ENCODE measurements around the gene FKBP7.
"Not testable (repeated sequence)": the region's sequence is repeated elsewhere in the genome, so short reads cannot be mapped to it uniquely, and the experiment has no call there.

The FKBP7 gene

DNA sequence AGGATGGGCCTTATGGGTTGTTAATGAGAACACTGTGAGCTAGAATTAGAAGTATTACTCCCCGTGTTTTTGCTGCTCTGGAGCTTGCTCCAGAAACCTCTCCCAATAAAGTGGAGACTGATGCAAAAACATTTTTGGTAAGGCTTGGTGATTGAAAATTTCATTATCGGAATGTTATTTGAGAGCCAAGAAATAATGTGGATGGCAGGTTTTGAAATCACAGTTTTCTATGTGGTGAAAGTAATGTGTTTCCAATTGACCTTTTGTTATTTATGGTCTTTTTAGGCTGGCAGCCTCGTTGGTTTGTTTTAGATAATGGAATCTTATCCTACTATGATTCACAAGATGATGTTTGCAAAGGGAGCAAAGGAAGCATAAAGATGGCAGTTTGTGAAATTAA is 7.0 kb upstream of the FKBP7 start:
- DNase-seq (ENCODE audit: low read depth) = no peak

GRCh38 chr2:178484245-178485041 is 6.0 kb upstream of the FKBP7 start:
- no peak for DNase-seq (ENCODE audit: low read depth)

- no peak for DNase-seq (ENCODE audit: low read depth)
Observed at GRCh38 chr2:178482437-178482836, 4.0 kb upstream of the FKBP7 start.

DNA sequence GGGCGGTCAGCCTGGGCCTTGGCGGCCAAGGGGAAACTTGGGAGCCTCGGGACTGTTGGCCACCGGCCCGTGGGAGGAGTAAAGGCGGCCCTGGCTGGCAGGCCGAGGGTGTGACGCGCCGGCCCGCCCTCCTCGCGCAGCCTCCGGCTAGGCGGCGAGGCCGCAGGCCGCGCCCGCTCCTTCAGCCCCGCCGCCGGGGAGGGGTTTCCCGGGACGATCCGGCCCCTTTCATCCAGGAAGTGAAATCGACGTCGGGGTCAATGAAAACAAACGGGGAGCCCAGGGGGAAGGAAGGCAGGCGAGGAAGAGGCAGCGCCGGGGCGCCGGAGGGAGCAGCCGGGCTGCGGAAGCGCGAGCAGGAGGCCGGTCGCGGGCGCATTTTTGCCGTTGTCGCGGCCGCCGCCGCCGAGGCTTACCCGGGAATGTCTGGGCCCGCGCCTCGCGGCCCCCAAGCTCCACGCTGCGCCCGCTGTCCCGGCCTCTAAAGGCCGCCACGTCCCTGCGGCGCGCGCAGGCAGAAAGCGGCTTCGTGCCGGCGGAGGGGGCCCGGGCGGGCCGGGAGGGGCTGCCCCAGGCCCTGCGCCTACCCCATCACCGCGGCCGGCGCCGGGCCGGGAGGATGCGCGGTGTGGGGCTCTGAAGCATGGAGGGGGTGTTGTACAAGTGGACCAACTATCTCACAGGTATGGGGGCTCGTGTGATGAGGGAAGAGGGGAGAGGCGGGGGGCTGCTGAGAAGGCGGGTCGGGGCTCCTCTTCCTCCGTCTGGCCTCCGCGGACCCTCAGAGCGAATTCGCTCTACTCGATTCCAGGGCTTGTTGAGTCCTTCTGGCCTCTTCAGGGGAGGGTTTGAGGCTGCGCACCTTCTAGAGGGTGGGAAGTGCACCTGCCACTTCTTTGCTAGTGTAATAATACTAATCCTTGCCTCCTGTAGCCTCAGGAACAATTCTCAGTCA is 2.1 kb upstream of the FKBP7 start, which contains the start of gene PLEKHA3:
PLEKHA3 (plus strand) TSS at position 231 of the 955 bp plus-strand sequence; CDS start at position 644, 413 bp downstream.
- peak; percentile 71 for DNase-seq (ENCODE audit: low read depth)

DNA sequence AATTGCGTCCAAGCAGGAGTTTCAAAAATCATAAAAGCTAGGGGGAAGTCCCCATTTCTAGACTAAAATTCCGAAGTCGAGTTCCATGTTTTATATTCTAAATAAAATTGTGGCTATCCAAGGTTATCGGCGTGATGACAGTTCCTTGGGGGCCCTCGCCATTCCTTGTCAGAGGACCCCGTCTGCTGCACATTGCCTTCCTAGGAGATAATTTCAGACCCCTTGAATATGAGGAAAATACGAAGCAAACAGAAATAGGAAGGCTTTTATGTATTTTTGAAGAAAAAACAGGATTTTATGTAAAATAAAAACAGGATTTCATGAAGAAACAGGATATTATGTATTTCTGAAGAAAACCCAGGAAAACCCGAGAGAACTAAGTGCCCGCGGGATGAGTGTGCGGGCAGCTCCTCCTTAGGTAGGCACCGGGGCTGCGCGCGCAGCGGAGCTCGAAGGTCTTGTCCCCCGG is 1.4 kb upstream of the FKBP7 start:
- DNase-seq (ENCODE audit: low read depth) = no peak

GRCh38 chr2:178479275-178479616 is 846 bp upstream of the FKBP7 start:
- DNase-seq (ENCODE audit: low read depth) = no peak

DNA sequence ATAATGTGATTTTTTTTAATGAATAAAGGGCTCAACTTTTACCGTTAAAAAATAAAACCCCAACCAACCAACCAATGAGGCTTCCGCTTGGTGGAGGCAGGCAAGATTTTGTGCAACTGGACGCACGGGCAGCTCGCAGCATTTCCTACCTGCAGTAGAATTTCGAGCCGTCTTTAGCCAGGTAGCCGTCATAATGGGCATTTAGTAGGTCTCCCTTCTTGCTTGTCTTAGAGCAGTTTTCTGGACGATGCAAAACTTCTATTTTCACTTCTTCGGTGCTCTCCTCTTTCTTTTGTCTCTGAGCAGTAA is 316 bp downstream of the FKBP7 start:
- no peak for DNase-seq (ENCODE audit: low read depth)

DNA sequence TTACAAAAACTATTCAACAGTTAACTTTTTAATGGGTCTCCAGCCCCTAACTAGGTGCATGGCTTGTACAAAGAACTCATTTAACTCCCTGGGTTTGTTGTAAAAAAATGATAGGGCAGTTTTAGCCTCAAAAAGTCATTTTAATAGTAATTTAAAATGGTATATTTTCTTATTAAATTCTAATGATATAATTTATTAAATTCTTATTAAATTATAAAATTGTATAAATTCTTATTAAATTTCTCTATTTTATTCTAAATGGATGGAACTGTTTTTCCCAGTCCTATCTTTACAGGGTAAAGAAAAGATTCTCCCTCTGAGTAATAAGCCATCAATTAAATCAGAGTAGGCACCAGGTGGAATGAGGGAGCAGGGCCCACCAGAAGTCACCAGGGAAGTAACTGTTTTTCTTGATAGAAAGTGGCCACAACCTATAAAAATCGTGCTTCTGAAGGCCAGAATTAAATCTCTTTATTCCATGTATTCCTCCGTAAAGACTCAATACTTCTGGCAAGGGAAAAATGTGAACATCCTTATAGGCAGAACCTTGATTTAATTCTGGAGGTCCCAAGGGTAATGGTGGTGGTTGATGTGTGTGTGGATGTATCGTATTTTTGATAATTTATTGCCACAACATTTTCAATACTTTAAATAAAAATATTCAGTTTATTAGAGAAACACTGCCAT is 814 bp downstream of the FKBP7 start:
- DNase-seq (ENCODE audit: low read depth) = no peak

DNA sequence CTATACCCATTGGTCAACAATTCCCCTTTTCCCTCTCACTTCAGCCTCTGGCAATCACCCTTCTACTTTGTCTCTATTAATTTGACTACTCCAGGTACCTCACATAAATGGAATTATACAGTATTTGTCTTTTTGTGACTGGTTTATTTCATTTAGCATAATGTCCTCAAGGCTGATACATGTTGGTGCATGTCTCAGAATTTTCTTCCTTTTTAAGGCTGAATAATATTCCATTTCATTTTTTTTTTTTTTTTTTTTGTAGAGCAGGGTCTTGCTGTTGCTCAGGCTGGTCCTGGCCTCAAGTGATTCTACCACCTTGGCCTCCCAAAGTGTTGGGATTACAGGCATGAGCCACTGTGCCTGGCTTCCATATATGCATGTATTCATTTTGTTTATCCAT is 1.9 kb downstream of the FKBP7 start:
- no peak for DNase-seq (ENCODE audit: low read depth)

DNA sequence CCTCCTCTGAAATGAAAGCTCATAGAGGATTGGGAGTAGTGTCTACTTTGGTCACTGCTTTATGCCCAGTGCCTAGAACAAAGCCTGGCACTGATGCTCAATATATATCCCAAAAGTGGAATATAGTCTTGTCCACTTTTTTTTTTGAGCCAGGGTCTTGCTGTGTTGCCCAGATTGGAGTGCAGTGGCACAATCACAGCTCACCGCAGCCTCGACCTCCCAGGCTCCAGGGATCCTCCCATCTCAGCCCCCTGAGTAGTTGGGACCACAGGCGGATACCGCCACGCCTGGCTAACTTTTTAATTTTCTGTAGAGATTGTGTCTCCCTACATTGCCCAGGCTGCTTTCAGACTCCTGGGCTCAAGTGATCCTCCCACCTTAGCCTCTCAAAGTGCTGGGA is 3.8 kb downstream of the FKBP7 start:
- no peak for DNase-seq (ENCODE audit: low read depth)

DNA sequence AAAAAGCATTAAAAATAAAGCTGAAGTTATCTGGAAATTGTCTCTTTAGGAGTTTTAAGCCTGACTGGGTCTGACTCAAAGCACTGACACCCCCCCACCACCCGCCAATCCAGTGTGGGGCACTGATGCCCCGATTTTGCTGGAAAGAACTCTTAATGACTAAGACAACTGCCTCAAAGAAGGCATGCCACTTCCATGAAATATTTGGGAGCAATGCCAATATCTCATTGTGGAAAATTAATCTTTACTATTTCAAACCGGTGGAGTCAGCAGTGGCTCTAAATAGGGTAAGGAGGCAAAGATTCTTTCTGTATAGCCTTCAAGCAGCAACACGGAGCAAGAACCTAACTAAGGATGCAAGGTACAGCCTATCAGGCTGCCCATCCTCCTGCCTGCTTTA is 4.5 kb downstream of the FKBP7 start:
- DNase-seq (ENCODE audit: low read depth) = no peak

DNA sequence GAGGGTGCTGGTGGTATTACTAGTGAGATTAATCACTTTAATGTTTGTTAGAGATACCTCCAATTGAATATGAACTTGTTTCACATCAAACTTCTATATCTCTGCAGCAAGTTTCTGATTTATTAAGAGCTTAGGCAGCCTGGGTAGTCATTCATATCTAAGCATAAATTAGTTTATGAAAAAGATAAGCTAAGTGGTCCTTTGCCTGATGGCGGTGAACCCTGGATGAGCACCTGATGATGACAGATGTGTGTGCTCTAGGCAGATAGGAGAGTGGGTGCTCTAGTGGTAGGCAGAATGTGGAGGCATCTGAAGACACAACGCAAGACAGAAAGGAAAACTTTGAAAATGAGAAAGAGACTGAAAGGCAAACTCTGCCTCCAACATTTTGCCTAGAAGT is 5.0 kb downstream of the FKBP7 start:
- no peak for DNase-seq (ENCODE audit: low read depth)

- DNase-seq (ENCODE audit: low read depth) = not testable (repeated sequence)
Observed at GRCh38 chr2:178471313-178471712, 7.1 kb downstream of the FKBP7 start.

DNA sequence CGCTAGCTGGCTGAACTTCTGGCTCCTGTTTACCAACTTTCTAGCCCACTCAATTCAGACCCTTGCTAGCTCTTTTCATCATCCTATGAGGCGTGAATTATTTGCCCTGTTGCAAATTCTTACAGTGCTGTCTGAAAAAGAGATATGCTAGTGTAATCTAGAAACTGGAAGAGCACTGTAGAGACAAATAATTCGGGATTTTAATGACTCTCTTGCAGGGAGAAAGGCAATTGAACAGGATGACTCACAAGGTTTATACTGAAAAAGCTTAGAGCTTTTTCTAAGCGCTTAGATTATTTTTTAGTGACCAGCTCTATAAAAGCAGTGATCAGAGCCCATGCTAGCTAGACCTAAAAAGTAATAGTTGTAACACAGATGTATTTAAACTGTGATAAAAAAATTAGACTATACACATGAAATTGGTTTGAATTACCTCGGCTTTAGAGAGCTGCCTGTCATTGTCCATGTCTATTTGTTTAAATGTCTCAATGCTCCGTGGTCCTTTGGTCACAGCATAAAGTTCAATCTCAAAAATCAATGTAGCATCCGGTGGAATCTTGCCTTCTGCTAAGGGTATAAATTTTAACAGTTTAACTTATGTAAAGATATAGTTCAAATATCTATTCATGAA is 9.1 kb downstream of the FKBP7 start:
- no peak for DNase-seq (ENCODE audit: low read depth)

GRCh38 chr2:178457390-178457886 is 21.0 kb downstream of the FKBP7 start:
- no peak for DNase-seq (ENCODE audit: low read depth)

- no peak for DNase-seq (ENCODE audit: low read depth)
Observed at GRCh38 chr2:178455947-178456346, 22.5 kb downstream of the FKBP7 start.

- no peak for DNase-seq (ENCODE audit: low read depth)
Observed at GRCh38 chr2:178452870-178453269, 25.5 kb downstream of the FKBP7 start.

GRCh38 chr2:178452334-178452733 is 26.1 kb downstream of the FKBP7 start:
- no peak for DNase-seq (ENCODE audit: low read depth)

- DNase-seq (ENCODE audit: low read depth) = peak; percentile 94
Observed at GRCh38 chr2:178450774-178451525, 27.4 kb downstream of the FKBP7 start, which contains the start of the genes PJVK and PRKRA. TSS of gene PJVK (plus strand) at chr2:178451378. CDS start at chr2:178453410, 2,032 bp downstream. TSS of gene PRKRA (minus strand) at chr2:178451175. CDS start at chr2:178451030, 145 bp downstream.

DNA sequence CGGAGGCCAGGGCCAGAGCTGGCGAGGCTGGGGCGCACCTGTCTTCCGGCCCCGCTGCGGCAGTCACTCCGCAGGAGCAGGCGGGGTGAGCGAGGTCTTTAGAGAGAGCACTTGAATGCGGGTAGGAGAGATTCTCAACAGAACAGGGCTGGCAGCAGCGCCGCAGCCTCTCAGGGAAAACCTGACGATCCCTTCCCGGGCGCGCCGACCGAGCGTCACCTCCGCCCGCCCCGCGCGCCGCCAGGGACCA is 28.0 kb downstream of the FKBP7 start:
- DNase-seq (ENCODE audit: low read depth) = no peak

Measured in activated T-cell treated with anti-CD3 and anti-CD28 coated beads for 24 hours (primary cell).